Body of pancreas (tissue), 4 donors: ENCODE measurements around the gene DDX42. TPM values are rescaled to one million over a fixed set of nuclear protein-coding genes. Genes with fewer than 3 reads are reported as not detected.

ENCODE experiments used
- ATAC-seq: fragments of 150-250 bp; one replicate; pipeline ENCODE4 v1.9.1; 2016
- DNase-seq, 4 donors: peaks; one replicate each; pipeline ENCODE4 v3.0.0-alpha.2; 2019
- H3K27ac ChIP-seq, 4 donors: fragments of 200-600 bp; sonication (generic); 1 replicate in 3 of 4; 2 replicates in 1 of 4; pipeline versions ENCODE4 v1.5.1 to v1.6.1; 2016 to 2019; ENCODE audit warnings: mild to moderate bottlenecking in 1 of 4, mixed read lengths in 1 of 4, moderate library complexity in 1 of 4
- H3K27me3 ChIP-seq, 2 donors: fragments of 200-600 bp; sonication (generic); one replicate each; pipeline ENCODE4 v1.6.0; 2016; ENCODE audit warnings: mild to moderate bottlenecking in 1 of 2
- H3K36me3 ChIP-seq, 2 donors: fragments of 200-600 bp; sonication (generic); replicated peaks in 1 of 2; 2 replicates each; pipeline ENCODE4 v1.5.1; 2016; ENCODE audit warnings: low read depth in 2 of 2; ENCODE audit not compliant: insufficient read depth in 1 of 2
- H3K4me1 ChIP-seq: fragments of 200-600 bp; sonication (generic); one replicate; pipeline ENCODE4 v1.6.0; 2016
- H3K4me3 ChIP-seq, 2 donors: fragments of 200-600 bp; sonication (generic); 1 replicate in 1 of 2; 2 replicates in 1 of 2; pipeline ENCODE4 v1.5.1; 2016 to 2019
- H3K9me3 ChIP-seq, 3 donors: fragments of 200-600 bp; sonication (generic); 1 replicate in 2 of 3; 2 replicates in 1 of 3; pipeline ENCODE4 v1.5.1; 2016
- CTCF ChIP-seq, 7 experiments: fragments of 450-650 bp in 4 of 7; fragments of 200-600 bp in 3 of 7; sonication (generic) in 3 of 7; IDR thresholded peaks; one replicate each; pipeline ENCODE4 v1.5.1; 2016 to 2019; ENCODE audit warnings: antibody characterized with exemption in 7 of 7
- POLR2A ChIP-seq, 3 donors: fragments of 450-650 bp; IDR thresholded peaks; one replicate each; pipeline ENCODE4 v1.6.1; 2016; ENCODE audit warnings: antibody characterized with exemption in 3 of 3, mild to moderate bottlenecking in 2 of 3
- WGBS, 2 donors: methylation state at CpG; one replicate each; pipeline ENCODE4 v1.1.5; 2017; 5-methylcytosine and 5-hydroxymethylcytosine counted together
- intact Hi-C: fragments of 100-400 bp; cut with DNase I; formaldehyde crosslinking; loops from one replicate; pipeline ENCODE4 v1.15.1; 2023
- total RNA-seq, 2 donors: library from RNA; depleted of rRNA; stranded (reverse); fragments of >200 nt; gene quantifications; one replicate each; pipeline ENCODE4 v1.1.0, GENCODE V29; 2016

DDX42 gene
- total RNA-seq, 2 donors from 2014 or later, result 114 to 116 TPM

GRCh38 chr17:63773272-63774140, 464 bp upstream of the DDX42 start, which contains the start of gene CCDC47:
CCDC47 (minus strand) TSS chr17:63773597; CDS start chr17:63766175, 7,422 bp downstream.
- Histone ChIP-seq H3K27me3 (no peaks in the 10 kb centered on the region), H3K9me3 (no peaks in the 10 kb centered on the region), H3K36me3 (no peaks in the 10 kb centered on the region), H3K4me1 (peaks cover 57% of the 10 kb centered on the region), H3K27ac (peak within 1 kb of the TSS; percentile 92 to 99 (median 96)), H3K4me3 (peak within 1 kb of the TSS; percentile 62 to 89)
- 0 to 1% methylated on average over 18 to 74 of the region's 74 CpGs for WGBS, 2 donors
- intact Hi-C loops, result loop anchor here (10.0 kb wide), 1 partner anchor 61 kb away; no protein-coding TSS in a partner anchor
- DNase-seq (peak; percentile 98 to 99 (median 99)), ATAC-seq (peak; percentile 91)
- TF ChIP-seq POLR2A (IDR thresholded peaks at IDR 0.05) (peak; percentile 95 to 96 (median 95)), CTCF (IDR thresholded peaks at IDR 0.05) (no peak)

GRCh38 chr17:63774969-63775265, 947 bp downstream of the DDX42 start:
- no peak for TF ChIP-seq CTCF (IDR thresholded peaks at IDR 0.05)
- TF ChIP-seq POLR2A (IDR thresholded peaks at IDR 0.05), result no peak
- DNase-seq (no peak), ATAC-seq (no peak)
- Histone ChIP-seq H3K36me3 (no peaks in the 10 kb centered on the region), H3K4me3 (peak overlapping the region; percentile 62 to 89), H3K9me3 (no peaks in the 10 kb centered on the region), H3K27ac (peak overlapping the region; percentile 92 to 99 (median 96)), H3K4me1 (peaks cover 67% of the 10 kb centered on the region), H3K27me3 (no peaks in the 10 kb centered on the region)
- 1% methylated on average over 4 of the region's 4 CpGs for WGBS, 2 donors
- intact Hi-C loops, result loop anchor here (10.0 kb wide), 1 partner anchor 60 kb away; no protein-coding TSS in a partner anchor

GRCh38 chr17:63775420-63775819, 1.4 kb downstream of the DDX42 start:
- Histone ChIP-seq H3K4me1 (peaks cover 67% of the 10 kb centered on the region), H3K9me3 (no peaks in the 10 kb centered on the region), H3K27me3 (no peaks in the 10 kb centered on the region), H3K4me3 (peak overlapping the region in 1 of 2 donors; percentile 62), H3K27ac (peak overlapping the region; percentile 92 to 99 (median 96)), H3K36me3 (no peaks in the 10 kb centered on the region)
- no peak for TF ChIP-seq CTCF (IDR thresholded peaks at IDR 0.05)
- no peak for TF ChIP-seq POLR2A (IDR thresholded peaks at IDR 0.05)
- ATAC-seq, result no peak
- 15 to 24% methylated on average over 8 of the region's 8 CpGs for WGBS, 2 donors
- DNase-seq, result no peak
- intact Hi-C loops, result loop anchor here (10.0 kb wide), 1 partner anchor 59 kb away; no protein-coding TSS in a partner anchor

GRCh38 chr17:63780507-63780906, 6.5 kb downstream of the DDX42 start:
- DNase-seq, result peak; percentile 36 to 66 (median 63)
- Histone ChIP-seq H3K27ac (peak overlapping the region; percentile 13 to 65 (median 35)), H3K36me3 (peaks cover 0 to 1% of the 10 kb centered on the region in 2 donors), H3K4me1 (peaks cover 60% of the 10 kb centered on the region), H3K4me3 (no peak overlapping the region), H3K27me3 (no peaks in the 10 kb centered on the region), H3K9me3 (no peaks in the 10 kb centered on the region)
- ATAC-seq, result peak; percentile 72
- intact Hi-C loops, result no loop called here
- no peak for TF ChIP-seq POLR2A (IDR thresholded peaks at IDR 0.05)
- TF ChIP-seq CTCF (IDR thresholded peaks at IDR 0.05), result no peak
- 31 to 38% methylated on average over 1 of the region's 1 CpG for WGBS, 2 donors
